Tibial artery (tissue), 4 donors: ENCODE data around the gene ATP2A2.

Source experiments
- DNase-seq, 2 donors: peaks; one replicate each; pipeline ENCODE4 v3.0.0-alpha.2; 2019
- H3K27ac ChIP-seq, 2 donors: fragments of 200-600 bp; sonication (generic) in 1 of 2; 1 replicate in 1 of 2; 2 replicates in 1 of 2; pipeline ENCODE4 v1.5.1; 2018 to 2019; ENCODE audit warnings: mild to moderate bottlenecking in 1 of 2
- H3K27me3 ChIP-seq, 2 donors: fragments of 200-600 bp; sonication (generic) in 1 of 2; one replicate each; pipeline versions ENCODE4 v1.5.1 to v1.6.0; 2016 to 2019
- H3K36me3 ChIP-seq, 3 donors: fragments of 200-600 bp; sonication (generic) in 2 of 3; one replicate each; pipeline ENCODE4 v1.5.1; 2016 to 2019; ENCODE audit warnings: mild to moderate bottlenecking in 2 of 3
- H3K4me1 ChIP-seq, 4 donors: fragments of 200-600 bp; sonication (generic) in 2 of 4; 1 replicate in 3 of 4; 2 replicates in 1 of 4; pipeline ENCODE4 v1.5.1; 2016 to 2019
- H3K4me3 ChIP-seq, 2 donors: fragments of 200-600 bp; sonication (generic) in 1 of 2; 1 replicate in 1 of 2; 2 replicates in 1 of 2; pipeline ENCODE4 v1.5.1; 2018 to 2019; ENCODE audit warnings: mild to moderate bottlenecking in 2 of 2
- H3K9me3 ChIP-seq, 3 donors: fragments of 200-600 bp; sonication (generic) in 1 of 3; one replicate each; pipeline ENCODE4 v1.5.1; 2016 to 2019
- intact Hi-C: fragments of 100-400 bp; cut with DNase I; formaldehyde crosslinking; loops from one replicate; pipeline ENCODE4 v1.15.0; 2023; ENCODE audit warnings: low total_unique reads
- TF ChIP-seq, protein P1 (sequence below), 2 experiments: fragments of 200-600 bp in 1 of 2; fragments of 450-650 bp in 1 of 2; IDR thresholded peaks; one replicate each; pipeline ENCODE4 v1.5.1; 2017 to 2019; ENCODE audit warnings: antibody characterized with exemption in 2 of 2, mild to moderate bottlenecking in 1 of 2, moderate library complexity in 1 of 2

Gene ATP2A2

DNA sequence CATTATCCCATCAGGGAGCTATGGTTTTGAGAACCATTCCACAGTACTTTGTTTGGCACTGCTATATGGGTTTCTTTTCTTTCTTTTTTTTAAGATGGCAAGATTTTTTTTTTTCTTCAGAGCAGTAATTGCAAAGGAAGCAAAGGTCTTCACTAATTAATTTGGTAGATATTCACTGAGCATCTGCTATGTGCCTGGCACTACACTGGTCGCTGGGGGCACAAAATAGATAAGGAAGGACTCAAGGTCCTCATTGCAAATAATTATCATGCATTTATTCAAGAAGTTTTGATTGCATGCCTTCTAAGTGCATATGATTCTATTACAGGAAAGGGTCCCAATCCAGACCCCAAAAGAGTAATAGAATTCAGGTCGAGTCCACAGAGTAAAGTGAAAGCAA is 10.0 kb upstream of the ATP2A2 start:
- Histone ChIP-seq H3K27ac (peak overlapping the region; percentile 75 to 76), H3K4me1 (peaks cover 11 to 58% (median 40%) of the 10 kb centered on the region in 4 donors), H3K9me3 (no peaks in the 10 kb centered on the region), H3K4me3 (no peak overlapping the region), H3K27me3 (no peaks in the 10 kb centered on the region), H3K36me3 (no peaks in the 10 kb centered on the region)
- intact Hi-C loops, result no loop called here
- TF ChIP-seq, protein P1, sequence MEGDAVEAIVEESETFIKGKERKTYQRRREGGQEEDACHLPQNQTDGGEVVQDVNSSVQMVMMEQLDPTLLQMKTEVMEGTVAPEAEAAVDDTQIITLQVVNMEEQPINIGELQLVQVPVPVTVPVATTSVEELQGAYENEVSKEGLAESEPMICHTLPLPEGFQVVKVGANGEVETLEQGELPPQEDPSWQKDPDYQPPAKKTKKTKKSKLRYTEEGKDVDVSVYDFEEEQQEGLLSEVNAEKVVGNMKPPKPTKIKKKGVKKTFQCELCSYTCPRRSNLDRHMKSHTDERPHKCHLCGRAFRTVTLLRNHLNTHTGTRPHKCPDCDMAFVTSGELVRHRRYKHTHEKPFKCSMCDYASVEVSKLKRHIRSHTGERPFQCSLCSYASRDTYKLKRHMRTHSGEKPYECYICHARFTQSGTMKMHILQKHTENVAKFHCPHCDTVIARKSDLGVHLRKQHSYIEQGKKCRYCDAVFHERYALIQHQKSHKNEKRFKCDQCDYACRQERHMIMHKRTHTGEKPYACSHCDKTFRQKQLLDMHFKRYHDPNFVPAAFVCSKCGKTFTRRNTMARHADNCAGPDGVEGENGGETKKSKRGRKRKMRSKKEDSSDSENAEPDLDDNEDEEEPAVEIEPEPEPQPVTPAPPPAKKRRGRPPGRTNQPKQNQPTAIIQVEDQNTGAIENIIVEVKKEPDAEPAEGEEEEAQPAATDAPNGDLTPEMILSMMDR (IDR thresholded peaks at IDR 0.05), result no peak
- no peak for DNase-seq

DNA sequence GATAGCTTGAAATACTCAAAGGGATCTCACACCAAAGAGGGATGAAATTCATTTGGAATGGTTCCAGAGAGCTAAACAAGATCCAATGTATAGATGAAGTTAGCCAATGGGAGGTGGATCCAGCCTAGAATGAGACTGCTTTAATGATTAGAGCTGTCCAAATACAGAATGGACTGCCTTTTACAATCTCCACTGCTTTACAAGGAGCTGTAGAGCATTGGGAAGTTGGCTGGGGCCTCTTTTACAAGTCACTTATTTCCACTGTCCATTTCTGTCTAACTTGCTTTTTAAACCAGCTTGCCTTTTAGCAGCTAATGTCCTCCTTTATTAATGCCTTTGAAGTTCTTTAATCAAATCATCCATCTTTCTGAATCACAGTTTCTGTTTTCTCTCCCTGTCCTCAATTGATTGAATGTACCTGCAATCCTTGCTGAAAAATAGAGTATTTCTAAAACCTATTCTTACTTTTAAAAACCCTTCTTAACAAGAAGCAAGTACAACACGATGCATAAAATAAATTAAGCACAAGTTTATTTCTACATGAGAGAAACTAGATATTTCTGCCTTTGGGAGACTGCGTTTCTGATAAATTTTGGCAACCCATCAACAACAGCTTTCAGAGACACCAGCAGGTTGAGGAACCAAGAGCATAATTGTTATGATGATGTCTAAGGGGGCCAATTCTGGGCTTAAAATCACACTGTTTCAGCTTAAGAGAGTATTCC is 3.4 kb upstream of the ATP2A2 start:
- Histone ChIP-seq H3K4me1 (peaks cover 0 to 33% (median 6%) of the 10 kb centered on the region in 4 donors), H3K4me3 (no peak overlapping the region), H3K36me3 (no peaks in the 10 kb centered on the region), H3K27me3 (no peaks in the 10 kb centered on the region), H3K9me3 (no peaks in the 10 kb centered on the region), H3K27ac (peak overlapping the region in 1 of 2 donors; percentile 92)
- DNase-seq, result no peak
- intact Hi-C loops, result no loop called here
- TF ChIP-seq, protein P1 (IDR thresholded peaks at IDR 0.05), result no peak

DNA sequence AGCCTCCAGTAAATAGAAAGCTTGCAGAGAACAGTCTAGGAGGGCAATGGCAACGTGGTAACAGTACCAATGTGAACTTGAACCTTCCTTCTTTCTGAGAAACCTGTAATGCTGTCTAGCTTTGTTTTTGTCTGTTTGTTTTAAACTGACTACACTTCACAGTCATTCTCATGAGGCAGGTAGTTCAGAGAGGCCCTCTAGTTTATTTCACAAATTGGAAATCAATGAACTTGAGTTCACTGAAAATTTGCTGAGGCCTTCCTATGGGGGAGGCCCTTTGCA is 2.9 kb upstream of the ATP2A2 start:
- H3K4me1 ChIP-seq, result peaks cover 0 to 38% (median 6%) of the 10 kb centered on the region in 4 donors
- no peaks in the 10 kb centered on the region for H3K27me3 ChIP-seq
- H3K9me3 ChIP-seq, result no peaks in the 10 kb centered on the region
- intact Hi-C loops, result no loop called here
- no peak overlapping the region for H3K4me3 ChIP-seq
- H3K36me3 ChIP-seq, result no peaks in the 10 kb centered on the region
- TF ChIP-seq, protein P1 (IDR thresholded peaks at IDR 0.05), result no peak
- no peak for DNase-seq
- H3K27ac ChIP-seq, result peak overlapping the region in 1 of 2 donors; percentile 92

DNA sequence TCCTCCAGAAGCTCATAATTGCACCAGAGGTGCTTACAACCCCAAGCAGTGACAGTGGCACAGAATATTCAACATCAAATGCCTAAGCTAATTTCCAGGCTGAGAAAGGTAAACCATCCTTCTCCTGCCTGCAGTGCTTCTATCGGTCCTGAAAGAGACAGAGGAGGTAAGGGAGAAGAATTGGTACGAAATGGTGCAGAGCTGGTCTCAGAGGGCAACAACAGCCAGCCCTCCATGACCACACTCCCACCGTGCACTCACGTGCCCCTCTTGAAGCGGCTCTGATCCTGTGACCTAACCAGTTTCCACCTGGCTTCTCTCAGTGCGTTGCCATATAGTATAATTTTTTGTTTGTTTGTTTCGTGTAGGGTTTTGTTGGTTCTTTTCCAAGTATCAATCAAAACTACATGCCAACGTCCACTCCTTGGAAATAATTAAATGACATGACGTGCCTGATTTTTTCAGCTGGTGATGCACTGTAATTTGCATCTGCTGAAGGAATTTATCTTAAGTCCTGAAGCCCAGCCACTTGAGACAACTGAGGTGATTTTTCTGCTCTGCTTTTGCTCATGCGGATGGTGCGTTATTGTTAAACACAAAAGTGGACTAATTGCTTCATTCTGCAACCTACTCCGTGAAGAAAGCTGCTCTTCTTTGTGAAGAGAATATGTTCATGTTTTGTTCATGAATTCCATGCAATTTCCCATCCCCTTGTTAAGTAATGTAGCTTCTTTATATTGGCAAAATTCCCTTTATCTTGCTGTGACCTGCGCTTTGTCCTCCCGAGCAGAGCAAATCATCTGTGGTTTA is 1.3 kb upstream of the ATP2A2 start:
- TF ChIP-seq, protein P1 (IDR thresholded peaks at IDR 0.05), result no peak
- no peaks in the 10 kb centered on the region for H3K27me3 ChIP-seq
- peaks cover 0 to 48% (median 6%) of the 10 kb centered on the region in 4 donors for H3K4me1 ChIP-seq
- intact Hi-C loops, result loop anchor here (2.0 to 10.0 kb wide), 3 partner anchors 27 to 177 kb away; no protein-coding TSS in a partner anchor
- peak overlapping the region; percentile 88 to 94 for H3K4me3 ChIP-seq
- H3K36me3 ChIP-seq, result peaks cover 0 to 3% (median 0%) of the 10 kb centered on the region in 3 donors
- no peak for DNase-seq
- H3K27ac ChIP-seq, result peak overlapping the region; percentile 92 to 100
- no peaks in the 10 kb centered on the region for H3K9me3 ChIP-seq

DNA sequence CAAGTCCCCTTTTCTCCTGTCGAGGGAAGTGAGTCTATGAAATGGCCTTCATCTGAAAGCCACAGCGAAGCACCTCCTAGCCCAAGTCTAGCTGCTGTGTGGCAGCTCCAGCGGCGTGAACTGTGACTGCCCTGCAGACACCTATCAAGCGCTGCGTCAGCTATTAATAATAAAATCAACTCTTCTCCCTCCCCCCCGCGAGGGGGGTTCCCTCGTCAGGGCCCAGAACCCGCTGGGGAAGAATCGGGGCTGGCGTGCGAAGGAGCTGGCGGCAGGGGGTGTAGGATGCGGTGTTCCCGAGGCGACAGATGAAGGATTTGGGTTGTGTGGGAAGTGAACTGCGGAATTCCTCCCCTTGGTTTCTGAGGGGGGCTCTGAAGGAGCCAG is 662 bp upstream of the ATP2A2 start:
- Histone ChIP-seq H3K4me1 (peaks cover 0 to 54% (median 7%) of the 10 kb centered on the region in 4 donors), H3K27me3 (no peaks in the 10 kb centered on the region), H3K4me3 (peak overlapping the region; percentile 88 to 94), H3K27ac (peak overlapping the region; percentile 92 to 100), H3K36me3 (peaks cover 0 to 3% (median 0%) of the 10 kb centered on the region in 3 donors), H3K9me3 (no peaks in the 10 kb centered on the region)
- TF ChIP-seq, protein P1 (IDR thresholded peaks at IDR 0.05), result no peak
- intact Hi-C loops, result loop anchor here (2.0 to 10.0 kb wide), 3 partner anchors 28 to 178 kb away; no protein-coding TSS in a partner anchor
- peak; percentile 36 to 76 for DNase-seq
